B cell (primary cell): ENCODE measurements around the gene PTPRG. TPM values are rescaled to one million over a fixed set of nuclear protein-coding genes. Genes with fewer than 3 reads are reported as not detected.

Experiments
- ATAC-seq: fragments of 200-7000 bp; cut with Tn5 transposase; one replicate; pipeline ENCODE4 v1.10.0; 2021; ENCODE audit warnings: low read depth, mild to moderate bottlenecking, moderate number of reproducible peaks, moderate library complexity
- CTCF ChIA-PET: fragments of 350-600 bp; sonication (Branson Sonifier 250); formaldehyde crosslinking; loops from one replicate; lab custom pipeline; 2021; ENCODE audit warnings: antibody characterized with exemption, inconsistent platforms; lab: Charles Lee
- POLR2A ChIA-PET: fragments of 350-600 bp; sonication (Branson Sonifier 250); formaldehyde crosslinking; loops from one replicate; lab custom pipeline; 2021; ENCODE audit warnings: antibody characterized with exemption; lab: Charles Lee
- DNase-seq: peaks from one replicate; pipeline ENCODE4 v3.0.0; 2013
- H2AFZ ChIP-seq: 2 replicates; pipeline ENCODE4 v1.6.1; 2012; ENCODE audit warnings: mild to moderate bottlenecking, low read depth, low read length; ENCODE audit not compliant: insufficient read depth, poor library complexity, severe bottlenecking
- H3K27ac ChIP-seq, 2 donors: 1 replicate in 1 of 2; 2 replicates in 1 of 2; pipeline ENCODE4 v1.5.1; 2012 to 2013; ENCODE audit warnings: low read length in 2 of 2, mild to moderate bottlenecking in 2 of 2, moderate library complexity in 1 of 2
- H3K27me3 ChIP-seq, 4 experiments: fragments of 200-600 bp in 1 of 4; sonication (generic) in 1 of 4; replicated peaks in 1 of 4; 1 replicate in 2 of 4; 2 replicates in 2 of 4; pipeline versions ENCODE4 v1.6.1 to v1.7.0; 2013 to 2016; ENCODE audit warnings: low read length in 3 of 4, mild to moderate bottlenecking in 2 of 4, mixed read lengths in 1 of 4, moderate library complexity in 1 of 4; ENCODE audit not compliant: insufficient read depth in 4 of 4, control insufficient read depth in 3 of 4; ENCODE audit errors: control extremely low read depth in 1 of 4
- H3K36me3 ChIP-seq, 2 experiments: replicated peaks in 1 of 2; 1 replicate in 1 of 2; 2 replicates in 1 of 2; pipeline versions ENCODE4 v1.6.1 to v1.7.1; 2013; ENCODE audit warnings: low read length in 1 of 2; ENCODE audit not compliant: insufficient read depth in 2 of 2, control insufficient read depth in 1 of 2; ENCODE audit errors: control extremely low read depth in 1 of 2, extremely low read depth in 1 of 2
- H3K4me1 ChIP-seq, 2 donors: fragments of 200-600 bp in 1 of 2; sonication (generic) in 1 of 2; 1 replicate in 1 of 2; 2 replicates in 1 of 2; pipeline versions ENCODE4 v1.5.1 to v1.6.1; 2013 to 2017; ENCODE audit warnings: low read length in 2 of 2; ENCODE audit not compliant: control insufficient read depth in 2 of 2, insufficient read depth in 2 of 2
- H3K4me2 ChIP-seq: replicated peaks from 2 replicates; pipeline ENCODE3; 2012; ENCODE audit warnings: mild to moderate bottlenecking, low read depth, low read length; ENCODE audit not compliant: poor library complexity, severe bottlenecking
- H3K4me3 ChIP-seq, 5 experiments: fragments of 200-600 bp in 1 of 5; sonication (generic) in 1 of 5; 1 replicate in 3 of 5; 2 replicates in 2 of 5; pipeline versions ENCODE4 v1.5.1 to v1.7.0; 2011 to 2016; ENCODE audit warnings: low read length in 4 of 5, mild to moderate bottlenecking in 4 of 5, low read depth in 2 of 5, control low read depth in 1 of 5, moderate library complexity in 1 of 5; ENCODE audit not compliant: insufficient read depth in 1 of 5; ENCODE audit errors: control extremely low read depth in 1 of 5, extremely low read depth in 1 of 5
- H3K79me2 ChIP-seq: fragments of 200-600 bp; sonication (generic); one replicate; pipeline ENCODE4 v1.6.0; 2016; ENCODE audit warnings: low read length; ENCODE audit not compliant: control insufficient read depth, insufficient read depth
- H3K9ac ChIP-seq: fragments of 200-600 bp; sonication (generic); 2 replicates; pipeline ENCODE4 v1.6.1; 2017; ENCODE audit warnings: mild to moderate bottlenecking, low read length, moderate library complexity
- H3K9me3 ChIP-seq, 3 donors: one replicate each; pipeline versions ENCODE4 v1.6.1 to v1.7.1; 2013; ENCODE audit warnings: low read length in 2 of 3; ENCODE audit not compliant: control insufficient read depth in 2 of 3, insufficient read depth in 1 of 3; ENCODE audit errors: control extremely low read depth in 1 of 3
- H4K20me1 ChIP-seq: 2 replicates; pipeline ENCODE4 v1.6.0; 2012; ENCODE audit warnings: mild to moderate bottlenecking, low read length; ENCODE audit not compliant: insufficient read depth, control insufficient read depth, poor library complexity, severe bottlenecking
- H3K27ac Mint-ChIP-seq: one replicate; pipeline ENCODE4 v1.8.0; 2021; ENCODE audit warnings: mixed read lengths
- H3K27me3 Mint-ChIP-seq: one replicate; pipeline ENCODE4 v1.8.0; 2021; ENCODE audit warnings: mixed read lengths
- H3K4me1 Mint-ChIP-seq: one replicate; pipeline ENCODE4 v1.8.0; 2021; ENCODE audit warnings: mixed read lengths
- H3K4me3 Mint-ChIP-seq: one replicate; pipeline ENCODE4 v1.8.0; 2021; ENCODE audit warnings: mixed read lengths
- H3K9me3 Mint-ChIP-seq: one replicate; pipeline ENCODE4 v1.8.0; 2022; ENCODE audit warnings: mixed read lengths; ENCODE audit not compliant: insufficient read depth
- CTCF ChIP-seq: fragments of 200-600 bp; IDR thresholded peaks from one replicate; pipeline ENCODE4 v1.8.0; 2022; ENCODE audit warnings: antibody characterized with exemption, mild to moderate bottlenecking
- EZH2 ChIP-seq: IDR thresholded peaks from 2 replicates; pipeline ENCODE4 v1.6.1; 2012; ENCODE audit warnings: borderline replicate concordance, low read depth, mild to moderate bottlenecking, moderate library complexity, low read length; ENCODE audit not compliant: insufficient read depth, poor library complexity, severe bottlenecking
- WGBS: methylation state at CpG from one replicate; pipeline ENCODE4 v1.1.5; 2013; ENCODE audit warnings: missing lambda C conversion rate; ENCODE audit not compliant: insufficient coverage; 5-methylcytosine and 5-hydroxymethylcytosine counted together
- intact Hi-C: fragments of 100-400 bp; cut with micrococcal nuclease; formaldehyde crosslinking; loops from one replicate; pipeline ENCODE4 v1.10.0; 2022
- polyA plus RNA-seq: library from polyadenylated mRNA; depleted of rRNA; stranded (reverse); fragments of >200 nt; gene quantifications from 2 replicates; pipeline ENCODE4 v1.2.3, GENCODE V29; 2012
- total RNA-seq, 2 donors: library from RNA; stranded (reverse); fragments of 120-200 nt in 1 of 2; gene quantifications; 1 replicate in 1 of 2; 2 replicates in 1 of 2; pipeline versions ENCODE4 v1.2.3 to v1.2.4, GENCODE V29; 2013 to 2022

The PTPRG gene
- total and polyA plus RNA-seq, 2 donors (not counting 1 experiment from before 2014, with no cell fraction given): 0.12 to 1.3 TPM

- no peaks in the 10 kb centered on the region for H3K27me3 Mint-ChIP-seq
- no peak for DNase-seq
- no peaks in the 10 kb centered on the region for H3K9me3 Mint-ChIP-seq
- H3K4me3 Mint-ChIP-seq: no peak overlapping the region
- H3K79me2 ChIP-seq: no peaks in the 10 kb centered on the region
- ATAC-seq: no peak
- H3K27ac ChIP-seq: no peak overlapping the region
- ChIA-PET POLR2A (no interaction called here), CTCF (no interaction called here)
- H3K4me1 Mint-ChIP-seq: no peaks in the 10 kb centered on the region
- H2AFZ ChIP-seq: no peak overlapping the region
- 93% methylated on average over 2 of the region's 3 CpGs for WGBS
- no peaks in the 10 kb centered on the region for H3K36me3 ChIP-seq
- no peak for TF ChIP-seq EZH2
- no peak for TF ChIP-seq CTCF
- no peaks in the 10 kb centered on the region for H3K9me3 ChIP-seq
- no peaks in the 10 kb centered on the region for H3K27me3 ChIP-seq
- no peak overlapping the region for H3K4me3 ChIP-seq
- H4K20me1 ChIP-seq: no peaks in the 10 kb centered on the region
- H3K27ac Mint-ChIP-seq: no peak overlapping the region
- no peaks in the 10 kb centered on the region for H3K4me1 ChIP-seq
- H3K4me2 ChIP-seq: no peak overlapping the region
- intact Hi-C loops: no loop called here
- H3K9ac ChIP-seq: no peak overlapping the region
These were observed 413.8 kb downstream of the PTPRG start for GRCh38 chr3:61975199-61975598.

- Mint-ChIP-seq H3K27ac (no peak overlapping the region), H3K4me3 (no peak overlapping the region), H3K9me3 (no peaks in the 10 kb centered on the region), H3K27me3 (no peaks in the 10 kb centered on the region), H3K4me1 (no peaks in the 10 kb centered on the region)
- intact Hi-C loops: no loop called here
- Histone ChIP-seq H4K20me1 (no peaks in the 10 kb centered on the region), H3K4me1 (no peaks in the 10 kb centered on the region), H3K9ac (no peak overlapping the region), H3K79me2 (no peaks in the 10 kb centered on the region), H3K4me2 (no peak overlapping the region), H3K4me3 (no peak overlapping the region), H2AFZ (no peak overlapping the region), H3K9me3 (no peaks in the 10 kb centered on the region), H3K36me3 (no peaks in the 10 kb centered on the region), H3K27ac (no peak overlapping the region), H3K27me3 (no peaks in the 10 kb centered on the region)
- no peak for DNase-seq
- 60% methylated on average over 1 of the region's 2 CpGs for WGBS
- POLR2A ChIA-PET: no interaction called here
- CTCF ChIA-PET: no interaction called here
- ATAC-seq: no peak
- TF ChIP-seq CTCF (no peak), EZH2 (no peak)
These were observed 414.6 kb downstream of the PTPRG start for GRCh38 chr3:61975936-61976335.
